Stimulated activated CD8-positive, alpha-beta memory T cell treated with anti-CD3 and anti-CD28 coated beads, Interleukin-7, amount 100 ng/mL, for 48 hours (primary cell): ENCODE measurements around the gene MYO9A.
"Not testable (repeated sequence)": the region's sequence is repeated elsewhere in the genome, so short reads cannot be mapped to it uniquely, and the experiment has no call there.

Experiments
- DNase-seq, 2 donors: peaks; one replicate each; pipeline ENCODE4 v3.0.0-alpha.2; 2020; ENCODE audit warnings: low read depth in 1 of 2; ENCODE audit errors: extremely low read depth in 1 of 2

The MYO9A gene

DNA sequence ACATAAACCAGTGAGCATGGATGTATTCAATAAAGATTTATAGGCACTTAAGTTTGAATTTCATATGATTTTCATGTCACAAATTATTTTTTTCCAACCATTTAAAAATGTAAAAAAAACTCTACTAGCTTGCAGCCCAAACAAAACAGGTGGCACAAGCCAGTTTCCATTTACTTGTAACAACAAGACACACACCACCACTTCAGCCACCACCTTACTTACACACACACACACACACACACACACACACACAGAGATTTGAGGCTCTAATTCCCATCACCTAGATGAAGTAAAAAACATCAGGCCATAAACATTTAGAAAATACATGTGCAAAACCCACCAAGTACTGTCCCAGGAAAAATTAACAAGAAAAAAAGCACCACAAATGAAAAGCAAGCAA is 25.3 kb downstream of the MYO9A start:
- DNase-seq: no peak

GRCh38 chr15:72092006-72092405 is 25.9 kb downstream of the MYO9A start:
- no peak for DNase-seq

DNA sequence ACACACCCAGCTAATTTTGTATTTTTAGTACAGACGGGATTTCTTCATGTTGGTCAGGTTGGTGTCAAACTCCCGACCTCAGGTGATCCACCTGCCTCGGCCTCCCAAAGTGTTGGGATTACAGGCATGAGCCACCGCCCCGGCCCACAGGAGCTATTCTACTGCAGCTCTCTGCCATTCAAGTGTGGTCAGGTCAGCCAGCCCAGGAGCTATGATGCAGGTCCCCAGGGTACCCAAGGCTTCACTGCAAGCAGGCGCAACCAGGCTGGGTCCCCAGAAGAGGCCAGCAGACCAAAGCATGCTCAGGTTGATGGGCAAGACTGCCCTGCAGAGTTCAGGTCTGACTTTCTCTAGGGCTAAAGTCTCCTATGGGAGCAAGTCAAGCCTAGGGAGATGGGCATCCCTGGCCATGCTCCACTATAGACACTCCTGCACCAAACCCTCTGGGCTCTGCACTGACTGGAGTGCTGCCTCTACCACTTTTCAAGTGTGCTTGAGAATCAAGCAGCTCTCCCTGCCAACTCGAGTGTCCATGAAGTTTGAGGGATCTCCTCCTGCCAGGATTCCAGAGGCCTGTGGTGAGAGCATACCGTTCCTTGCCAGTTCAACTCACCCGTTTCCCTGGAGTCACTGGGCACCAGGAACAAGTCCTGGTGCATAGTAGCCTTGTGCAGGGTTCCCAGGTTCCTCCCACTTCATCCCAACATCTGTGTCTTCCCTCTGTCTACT is 30.9 kb downstream of the MYO9A start:
- no peak for DNase-seq

DNA sequence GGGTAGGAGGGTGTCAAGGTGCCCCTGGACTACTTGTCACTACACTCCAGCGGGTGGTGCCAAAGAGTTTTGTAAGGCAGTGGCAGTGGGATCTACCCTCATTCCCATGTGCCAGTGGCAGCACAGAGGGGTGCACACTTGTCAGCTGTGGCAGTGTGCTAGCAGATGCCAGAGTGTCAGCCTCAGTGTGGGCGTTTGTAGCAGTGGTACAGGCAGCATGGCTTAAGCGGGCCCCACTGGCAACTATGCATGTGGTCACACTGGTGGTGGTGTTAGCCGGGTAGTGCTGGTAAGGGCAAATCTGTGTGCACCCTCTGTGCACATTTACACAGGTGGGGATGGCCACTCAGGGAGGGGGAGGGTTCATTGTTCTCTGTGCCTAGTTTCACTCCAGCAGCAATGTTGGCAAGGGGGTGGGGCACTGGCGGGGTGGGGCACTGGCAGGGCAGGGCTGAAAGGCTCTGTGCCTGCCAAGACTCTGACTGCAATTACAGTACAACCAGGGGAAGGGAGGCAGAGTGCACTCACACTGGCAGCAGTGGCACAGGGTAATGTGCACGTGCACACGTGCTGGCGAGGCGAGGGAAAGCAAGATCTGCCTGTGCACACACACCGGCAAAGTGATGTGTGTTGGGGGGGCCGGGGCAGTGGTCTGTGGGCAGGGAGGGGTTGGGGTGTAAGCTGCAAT is 31.8 kb downstream of the MYO9A start:
- no peak for DNase-seq

DNA sequence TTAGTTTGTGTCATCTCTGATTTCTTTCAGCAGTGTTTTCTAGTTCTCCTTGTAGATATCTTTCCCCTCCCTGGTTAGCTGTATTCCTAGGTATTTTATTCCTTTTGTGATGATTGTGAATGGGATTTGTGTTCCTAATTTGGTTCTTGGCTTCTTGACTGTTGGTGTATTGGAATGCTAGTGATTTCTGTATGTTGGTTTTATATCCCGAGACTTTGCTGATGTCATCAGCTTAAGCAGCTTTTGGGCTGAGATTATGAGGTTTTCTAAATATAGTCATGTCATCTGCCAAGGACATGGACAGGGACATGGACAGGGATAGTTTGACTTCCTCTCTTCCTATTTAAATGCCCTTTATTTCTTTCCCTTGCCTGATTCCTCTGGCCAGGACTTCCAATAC is 35.8 kb downstream of the MYO9A start:
- DNase-seq: no peak

- no peak for DNase-seq
Measured at GRCh38 chr15:72078887-72079286, 39.1 kb downstream of the MYO9A start.

- no peak for DNase-seq
Measured at GRCh38 chr15:72077950-72078349, 40.0 kb downstream of the MYO9A start.

DNA sequence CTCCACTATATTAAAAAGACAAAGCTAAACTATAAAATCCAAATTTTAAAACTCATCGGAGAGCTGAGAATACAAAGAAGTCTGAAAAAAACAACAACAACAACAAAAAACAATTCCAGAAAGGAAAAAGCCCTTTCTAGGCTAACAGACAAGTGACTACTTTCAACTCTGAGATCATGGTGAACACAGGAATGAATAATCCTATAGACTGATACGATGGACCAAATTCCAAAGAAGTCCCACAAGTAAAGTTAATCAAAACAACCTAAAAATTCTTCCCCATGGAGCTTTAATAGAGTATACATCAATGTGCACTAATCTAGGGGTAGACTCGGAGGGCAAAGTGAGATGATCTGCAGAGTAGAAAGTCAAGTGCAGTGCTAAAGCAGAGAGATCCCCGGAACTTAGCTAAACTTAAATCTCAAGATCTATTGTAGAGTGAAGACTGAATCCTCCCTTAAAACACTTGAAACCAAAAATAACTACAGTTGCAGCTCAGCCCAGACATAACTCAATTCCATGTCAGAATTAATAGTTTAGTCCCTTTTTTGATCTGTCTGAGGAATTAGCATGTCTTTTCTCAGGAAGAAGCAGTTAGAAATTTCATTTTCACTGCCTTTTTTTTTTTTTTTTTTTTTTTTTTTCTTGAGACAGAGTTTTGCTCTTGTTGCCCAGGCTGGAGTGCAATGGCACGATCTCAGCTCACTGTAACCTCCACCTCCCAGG is 43.5 kb downstream of the MYO9A start:
- DNase-seq: no peak

DNA sequence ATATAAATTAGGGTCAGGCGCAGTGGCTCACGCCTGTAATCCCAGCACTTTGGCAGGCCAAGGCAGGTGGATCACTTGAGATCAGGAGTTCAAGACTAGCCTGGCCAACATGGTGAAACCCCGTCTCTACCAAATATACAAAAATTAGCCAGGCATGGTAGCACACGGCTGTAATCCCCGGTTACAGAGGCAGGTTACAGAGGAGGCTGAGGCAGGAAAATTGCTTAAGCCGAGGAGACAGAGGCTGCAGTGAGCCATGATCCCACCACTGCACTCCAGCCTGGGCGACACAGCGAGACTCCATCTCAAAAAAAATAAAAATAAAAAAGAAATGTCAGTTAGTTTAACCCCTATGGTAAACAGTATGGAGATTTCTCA is 46.5 kb downstream of the MYO9A start:
- not testable (repeated sequence) for DNase-seq

DNA sequence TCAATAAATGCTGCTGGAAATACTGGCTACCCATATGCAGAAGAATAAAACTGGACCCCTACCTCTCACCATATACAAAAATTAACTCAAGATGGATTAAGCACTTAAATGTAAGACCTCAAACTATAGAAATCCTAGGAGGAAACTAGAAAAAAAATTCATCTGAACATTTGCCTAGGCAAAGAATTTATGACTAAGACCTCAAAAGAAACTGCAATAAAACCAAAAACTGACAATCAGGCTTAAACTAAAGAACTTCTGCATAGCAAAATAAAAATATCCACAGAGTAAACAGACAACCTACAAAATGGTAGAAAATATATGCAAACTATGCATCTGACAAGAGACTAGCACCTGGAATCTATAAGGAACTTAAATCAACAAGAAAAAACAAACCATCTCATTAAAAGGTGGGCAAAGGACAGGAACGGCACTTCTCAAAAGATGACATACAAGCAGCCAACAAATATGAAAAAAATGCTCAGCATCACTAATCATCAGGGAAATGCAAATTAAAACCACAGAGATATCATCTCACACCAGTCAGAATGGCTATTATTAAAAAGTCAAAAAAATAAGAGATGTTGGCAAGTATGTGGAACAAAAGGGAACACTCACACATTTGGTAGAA is 47.0 kb downstream of the MYO9A start:
- DNase-seq: no peak

DNA sequence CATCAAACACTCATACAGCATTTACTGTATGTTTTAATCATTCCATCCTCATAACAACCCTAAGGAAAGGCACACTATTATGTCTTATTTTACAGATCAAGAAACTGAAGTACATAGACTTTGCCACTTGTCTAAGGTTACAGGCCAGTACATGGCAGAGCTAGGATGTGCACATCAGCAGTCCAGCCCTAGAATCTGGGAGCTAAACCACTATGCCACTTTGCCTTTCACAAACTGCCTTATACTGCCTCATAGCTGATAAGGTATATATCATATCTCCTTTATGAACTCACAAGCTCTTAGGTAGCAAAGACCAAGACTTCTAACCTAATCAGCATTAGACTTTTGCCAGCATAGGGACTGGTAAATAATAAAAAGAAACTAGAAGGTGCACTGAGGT is 49.1 kb downstream of the MYO9A start:
- DNase-seq: no peak

DNA sequence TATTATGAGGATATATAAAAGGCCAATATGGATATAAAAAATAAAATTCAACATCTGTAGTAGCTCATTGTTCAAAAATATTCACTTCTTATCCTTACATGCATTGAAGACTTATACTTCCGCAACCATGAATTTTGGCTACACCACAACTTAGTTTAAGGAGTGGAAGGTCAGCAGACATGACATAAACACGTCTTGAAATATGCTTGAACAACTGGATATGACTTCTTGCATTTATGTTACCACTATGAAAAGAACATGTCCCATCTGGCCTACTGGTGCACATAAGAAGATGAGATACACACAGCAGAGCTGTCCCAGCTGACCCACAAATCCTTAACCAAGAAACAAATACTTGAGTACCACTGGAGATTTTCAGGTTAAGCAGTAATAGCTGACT is 52.1 kb downstream of the MYO9A start:
- no peak for DNase-seq

DNA sequence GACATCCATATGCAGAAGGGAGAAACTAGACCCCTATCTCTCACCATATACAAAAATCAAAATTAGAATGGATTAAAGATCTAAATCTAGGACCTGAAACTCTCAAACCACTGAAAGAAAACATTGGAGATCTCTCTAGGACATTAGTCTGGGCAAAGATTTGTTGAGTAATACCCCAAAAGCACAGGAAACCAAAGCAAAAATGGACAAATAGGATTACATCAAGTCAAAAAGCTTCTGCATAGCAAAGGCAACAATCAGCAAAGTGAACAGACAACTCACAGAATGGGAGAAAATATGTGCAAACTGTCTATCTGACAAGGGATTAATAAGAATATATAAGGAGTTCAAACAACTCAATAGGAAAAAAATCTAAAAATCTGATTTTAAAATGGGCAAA is 54.8 kb downstream of the MYO9A start:
- no peak for DNase-seq

DNA sequence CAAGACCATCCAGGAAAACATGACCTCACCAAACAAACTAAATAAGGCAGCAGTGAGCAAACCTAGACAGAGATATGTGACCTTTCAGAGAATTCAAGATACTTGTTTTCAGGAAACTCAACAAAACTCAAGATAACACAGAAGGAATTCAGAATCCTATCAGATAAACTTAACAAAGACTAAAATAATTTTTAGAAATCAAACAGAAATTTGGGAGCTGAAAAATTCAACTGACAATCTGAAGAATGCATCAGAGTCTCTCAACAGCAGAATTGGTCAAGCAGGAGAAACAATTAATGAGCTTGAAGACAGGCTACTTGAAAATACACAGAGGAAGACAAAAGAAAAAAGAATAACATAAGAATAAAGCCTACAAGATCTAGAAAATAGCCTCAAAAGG is 55.6 kb downstream of the MYO9A start:
- no peak for DNase-seq

- DNase-seq: no peak
Measured at GRCh38 chr15:72060687-72061250, 57.2 kb downstream of the MYO9A start.

DNA sequence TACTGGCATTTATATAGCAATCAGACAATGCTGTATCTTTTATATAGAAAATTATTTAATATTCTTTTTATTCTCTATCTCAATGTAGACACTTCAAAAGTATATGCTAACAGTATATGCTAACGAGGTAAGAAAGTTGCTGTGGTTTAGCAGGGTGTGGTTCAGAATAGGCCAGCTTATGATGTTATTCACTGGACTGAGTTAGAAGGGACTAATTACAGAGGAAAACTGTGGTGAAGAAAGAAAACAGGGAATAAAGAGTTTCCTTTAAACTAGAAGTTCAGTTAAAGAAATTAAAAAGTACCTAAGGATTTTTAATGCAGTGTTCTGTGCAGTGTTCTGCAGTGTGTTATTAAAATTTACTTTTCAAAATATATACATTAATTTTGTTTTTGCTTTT is 59.4 kb downstream of the MYO9A start:
- DNase-seq: no peak

DNA sequence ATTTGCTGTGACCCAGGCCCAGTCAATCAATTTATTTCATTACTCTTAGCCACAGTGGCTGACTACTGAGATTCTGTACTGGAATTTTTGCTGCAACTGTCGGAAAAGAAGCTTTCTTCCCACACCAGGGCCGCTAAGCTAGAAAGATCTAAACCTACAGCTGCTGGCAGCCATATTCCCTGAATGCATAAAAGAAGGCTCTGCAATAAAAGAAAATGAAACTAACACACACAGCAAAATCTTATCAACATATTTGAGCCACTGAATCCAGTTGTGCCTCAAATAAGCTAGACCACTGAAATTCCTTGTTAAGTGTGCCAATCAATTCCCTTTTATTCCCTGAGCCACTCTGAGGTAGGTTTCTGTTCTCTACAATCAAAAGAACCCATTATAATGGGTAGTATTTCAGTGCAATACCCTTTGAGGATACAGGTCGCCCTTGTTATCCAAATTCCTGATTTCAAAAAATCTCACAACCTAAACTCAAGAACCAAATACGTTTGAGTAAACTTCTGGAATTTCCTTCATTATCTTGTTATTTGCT is 60.3 kb downstream of the MYO9A start:
- no peak for DNase-seq

- DNase-seq: not testable (repeated sequence)
Measured at GRCh38 chr15:72056217-72056616, 61.7 kb downstream of the MYO9A start.

- not testable (repeated sequence) for DNase-seq
Measured at GRCh38 chr15:72053297-72053696, 64.7 kb downstream of the MYO9A start.

GRCh38 chr15:72050700-72051099 is 67.2 kb downstream of the MYO9A start:
- DNase-seq: no peak

DNA sequence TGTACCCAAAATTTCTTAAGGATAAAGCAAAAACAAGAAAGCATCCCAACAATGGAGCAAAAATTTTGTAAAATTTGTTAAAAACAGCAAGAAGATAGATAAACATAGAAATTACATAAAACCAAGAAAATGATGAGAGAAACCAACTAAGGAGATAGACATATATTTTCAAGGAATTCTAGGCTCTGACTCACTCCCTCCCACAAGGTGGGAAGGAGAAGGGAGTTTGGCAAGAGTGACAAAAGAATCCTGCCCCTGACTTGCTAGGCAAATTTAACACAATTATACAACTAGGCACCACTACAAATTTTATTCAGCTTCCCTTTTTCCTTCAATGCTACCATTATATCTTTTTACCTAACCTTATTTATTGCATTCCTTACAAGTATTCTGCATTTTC is 70.9 kb downstream of the MYO9A start:
- no peak for DNase-seq
